HCT116 (cell line): ENCODE data around the gene KCNIP4.

ENCODE experiments used
- POLR2AphosphoS5 ChIP-seq: IDR thresholded peaks from 2 replicates; pipeline ENCODE4 v1.6.1; 2011; ENCODE audit warnings: mild to moderate bottlenecking, low read depth, low read length, moderate library complexity
- ZNF274 ChIP-seq: fragments of 200-500 bp; sonication (Bioruptor generic); IDR thresholded peaks from 2 replicates; pipeline ENCODE4 v1.6.1; 2014; ENCODE audit warnings: mild to moderate bottlenecking, low read depth, low read length, inconsistent platforms
- TF ChIP-seq, protein P1 (sequence below), 3 experiments: fragments of 200-600 bp in 1 of 3; sonication (generic) in 1 of 3; IDR thresholded peaks in 2 of 3; conservative IDR thresholded peaks in 1 of 3; 2 replicates each; pipeline ENCODE4 v1.5.1; 2012 to 2017; ENCODE audit warnings: low read depth in 2 of 3, low read length in 2 of 3, antibody characterized with exemption in 1 of 3, borderline replicate concordance in 1 of 3, control low read depth in 1 of 3, mild to moderate bottlenecking in 1 of 3, mixed read lengths in 1 of 3, mixed run types in 1 of 3, moderate library complexity in 1 of 3; ENCODE audit not compliant: insufficient read depth in 1 of 3
- TF ChIP-seq, protein P2 (sequence below): IDR thresholded peaks from 2 replicates; pipeline ENCODE4 v1.6.1; 2012
- TF ChIP-seq, protein P3 (sequence below): IDR thresholded peaks from 2 replicates; pipeline ENCODE4 v1.6.1; 2012

DNA sequence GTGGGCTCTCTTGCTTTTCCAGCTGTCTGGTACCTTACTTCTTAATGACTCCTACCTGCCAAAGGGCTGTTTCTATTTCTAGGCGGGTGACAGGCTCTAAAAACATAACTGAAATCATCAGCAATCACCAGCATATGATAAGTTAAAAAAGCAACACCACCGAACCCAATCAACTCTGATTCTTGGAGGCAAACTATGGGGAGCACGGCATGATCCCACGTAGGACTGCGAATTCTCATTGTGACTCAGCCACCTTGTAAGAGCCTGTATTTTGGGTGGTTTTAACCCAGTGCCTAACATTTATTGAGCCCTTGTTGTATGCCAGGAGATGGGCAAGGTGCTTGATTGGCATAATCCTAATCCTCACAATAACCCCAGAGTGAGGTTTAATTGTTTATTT lies 1091.5 kb downstream of the KCNIP4 start:
- TF ChIP-seq, protein P1, sequence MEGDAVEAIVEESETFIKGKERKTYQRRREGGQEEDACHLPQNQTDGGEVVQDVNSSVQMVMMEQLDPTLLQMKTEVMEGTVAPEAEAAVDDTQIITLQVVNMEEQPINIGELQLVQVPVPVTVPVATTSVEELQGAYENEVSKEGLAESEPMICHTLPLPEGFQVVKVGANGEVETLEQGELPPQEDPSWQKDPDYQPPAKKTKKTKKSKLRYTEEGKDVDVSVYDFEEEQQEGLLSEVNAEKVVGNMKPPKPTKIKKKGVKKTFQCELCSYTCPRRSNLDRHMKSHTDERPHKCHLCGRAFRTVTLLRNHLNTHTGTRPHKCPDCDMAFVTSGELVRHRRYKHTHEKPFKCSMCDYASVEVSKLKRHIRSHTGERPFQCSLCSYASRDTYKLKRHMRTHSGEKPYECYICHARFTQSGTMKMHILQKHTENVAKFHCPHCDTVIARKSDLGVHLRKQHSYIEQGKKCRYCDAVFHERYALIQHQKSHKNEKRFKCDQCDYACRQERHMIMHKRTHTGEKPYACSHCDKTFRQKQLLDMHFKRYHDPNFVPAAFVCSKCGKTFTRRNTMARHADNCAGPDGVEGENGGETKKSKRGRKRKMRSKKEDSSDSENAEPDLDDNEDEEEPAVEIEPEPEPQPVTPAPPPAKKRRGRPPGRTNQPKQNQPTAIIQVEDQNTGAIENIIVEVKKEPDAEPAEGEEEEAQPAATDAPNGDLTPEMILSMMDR (IDR thresholded peaks at IDR 0.05 in 2 of 3, conservative IDR thresholded peaks at IDR 0.05 in 1 of 3; ENCODE audit: borderline replicate concordance in 1 of 3, insufficient read depth in 1 of 3, low read depth in 2 of 3, low read length in 2 of 3), result no peak
- TF ChIP-seq, protein P2, sequence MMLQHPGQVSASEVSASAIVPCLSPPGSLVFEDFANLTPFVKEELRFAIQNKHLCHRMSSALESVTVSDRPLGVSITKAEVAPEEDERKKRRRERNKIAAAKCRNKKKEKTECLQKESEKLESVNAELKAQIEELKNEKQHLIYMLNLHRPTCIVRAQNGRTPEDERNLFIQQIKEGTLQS, result no peak
- TF ChIP-seq ZNF274 (no peak), POLR2AphosphoS5 (no peak)
- TF ChIP-seq, protein P3, sequence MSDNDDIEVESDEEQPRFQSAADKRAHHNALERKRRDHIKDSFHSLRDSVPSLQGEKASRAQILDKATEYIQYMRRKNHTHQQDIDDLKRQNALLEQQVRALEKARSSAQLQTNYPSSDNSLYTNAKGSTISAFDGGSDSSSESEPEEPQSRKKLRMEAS, result no peak
